ENCODE measurements around the gene CFAP92. TPM values are rescaled to one million over a fixed set of nuclear protein-coding genes. Genes with fewer than 3 reads are reported as not detected.
"Not testable (repeated sequence)": the region's sequence is repeated elsewhere in the genome, so short reads cannot be mapped to it uniquely, and the experiment has no call there.

Gene CFAP92
- total RNA-seq, 1 donor from 2014 or later, result 2.7 TPM

GRCh38 chr3:128884992-128885391 is 108.9 kb downstream of the CFAP92 start:
- H3K36me3 Mint-ChIP-seq (ENCODE audit: insufficient read depth), result peaks cover 12% of the 10 kb centered on the region

GRCh38 chr3:128882719-128883118 is 111.2 kb downstream of the CFAP92 start:
- TF ChIP-seq, protein P1, sequence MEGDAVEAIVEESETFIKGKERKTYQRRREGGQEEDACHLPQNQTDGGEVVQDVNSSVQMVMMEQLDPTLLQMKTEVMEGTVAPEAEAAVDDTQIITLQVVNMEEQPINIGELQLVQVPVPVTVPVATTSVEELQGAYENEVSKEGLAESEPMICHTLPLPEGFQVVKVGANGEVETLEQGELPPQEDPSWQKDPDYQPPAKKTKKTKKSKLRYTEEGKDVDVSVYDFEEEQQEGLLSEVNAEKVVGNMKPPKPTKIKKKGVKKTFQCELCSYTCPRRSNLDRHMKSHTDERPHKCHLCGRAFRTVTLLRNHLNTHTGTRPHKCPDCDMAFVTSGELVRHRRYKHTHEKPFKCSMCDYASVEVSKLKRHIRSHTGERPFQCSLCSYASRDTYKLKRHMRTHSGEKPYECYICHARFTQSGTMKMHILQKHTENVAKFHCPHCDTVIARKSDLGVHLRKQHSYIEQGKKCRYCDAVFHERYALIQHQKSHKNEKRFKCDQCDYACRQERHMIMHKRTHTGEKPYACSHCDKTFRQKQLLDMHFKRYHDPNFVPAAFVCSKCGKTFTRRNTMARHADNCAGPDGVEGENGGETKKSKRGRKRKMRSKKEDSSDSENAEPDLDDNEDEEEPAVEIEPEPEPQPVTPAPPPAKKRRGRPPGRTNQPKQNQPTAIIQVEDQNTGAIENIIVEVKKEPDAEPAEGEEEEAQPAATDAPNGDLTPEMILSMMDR (IDR thresholded peaks at IDR 0.05; ENCODE audit: unreplicated experiment), result no peak
- peaks cover 39% of the 10 kb centered on the region for H3K4me1 Mint-ChIP-seq (ENCODE audit: low read depth)
- H3K9me3 Mint-ChIP-seq (ENCODE audit: low read depth), result no peaks in the 10 kb centered on the region
- H3K4me3 Mint-ChIP-seq (ENCODE audit: low read depth), result no peak overlapping the region
- no peak for DNase-seq (ENCODE audit: low spot score, unreplicated experiment)
- no peak overlapping the region for H3K27ac Mint-ChIP-seq
- peaks cover 11% of the 10 kb centered on the region for H3K36me3 Mint-ChIP-seq (ENCODE audit: insufficient read depth)
- no peaks in the 10 kb centered on the region for H3K27me3 Mint-ChIP-seq

More at GRCh38 chr3:128884992-128885391, 108.9 kb downstream of the CFAP92 start:
- DNase-seq (ENCODE audit: low spot score, unreplicated experiment), result no peak
- Mint-ChIP-seq H3K27me3 (no peaks in the 10 kb centered on the region), H3K27ac (peak overlapping the region; percentile 57), H3K9me3 (ENCODE audit: low read depth) (no peaks in the 10 kb centered on the region), H3K4me3 (ENCODE audit: low read depth) (no peak overlapping the region), H3K4me1 (ENCODE audit: low read depth) (peaks cover 24% of the 10 kb centered on the region)
- TF ChIP-seq, protein P1 (IDR thresholded peaks at IDR 0.05; ENCODE audit: unreplicated experiment), result no peak

DNA sequence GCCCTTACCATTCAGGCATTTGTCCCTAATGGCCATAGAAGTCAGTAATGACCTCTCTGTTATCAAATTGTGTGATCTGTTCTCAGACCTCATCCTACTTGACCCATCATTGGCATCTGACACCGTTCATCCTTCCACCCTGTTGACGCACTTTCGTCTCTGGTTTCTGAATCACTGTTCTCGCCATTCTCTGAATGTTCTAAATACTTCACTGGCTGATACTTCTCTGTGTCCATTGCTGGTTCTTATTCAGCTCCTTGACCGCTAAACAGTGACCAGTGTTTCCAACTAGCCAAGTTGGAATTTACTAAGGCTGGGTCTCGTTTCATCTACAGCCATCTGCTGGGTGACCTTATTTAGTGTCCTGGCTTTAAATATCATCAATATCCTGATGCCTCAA is 112.3 kb downstream of the CFAP92 start:
- Mint-ChIP-seq H3K4me3 (ENCODE audit: low read depth) (peak overlapping the region; percentile 83), H3K27me3 (no peaks in the 10 kb centered on the region), H3K27ac (peak overlapping the region; percentile 39), H3K36me3 (ENCODE audit: insufficient read depth) (peaks cover 10% of the 10 kb centered on the region), H3K9me3 (ENCODE audit: low read depth) (no peaks in the 10 kb centered on the region), H3K4me1 (ENCODE audit: low read depth) (peaks cover 41% of the 10 kb centered on the region)
- no peak for DNase-seq (ENCODE audit: low spot score, unreplicated experiment)
- TF ChIP-seq, protein P1 (IDR thresholded peaks at IDR 0.05; ENCODE audit: unreplicated experiment), result no peak

- Mint-ChIP-seq H3K4me1 (ENCODE audit: low read depth) (peaks cover 41% of the 10 kb centered on the region), H3K27ac (peak overlapping the region; percentile 98), H3K4me3 (ENCODE audit: low read depth) (peak overlapping the region; percentile 83)
- not testable (repeated sequence) for H3K36me3 Mint-ChIP-seq (ENCODE audit: insufficient read depth); DNase-seq (ENCODE audit: low spot score, unreplicated experiment); H3K27me3 Mint-ChIP-seq; H3K9me3 Mint-ChIP-seq (ENCODE audit: low read depth)
Measured at GRCh38 chr3:128880455-128880854, 113.4 kb downstream of the CFAP92 start.

- Mint-ChIP-seq H3K4me1 (ENCODE audit: low read depth) (peaks cover 41% of the 10 kb centered on the region), H3K36me3 (ENCODE audit: insufficient read depth) (peaks cover 8% of the 10 kb centered on the region), H3K27ac (peak overlapping the region; percentile 98), H3K9me3 (ENCODE audit: low read depth) (no peaks in the 10 kb centered on the region), H3K4me3 (ENCODE audit: low read depth) (peak overlapping the region; percentile 83), H3K27me3 (peaks cover 2% of the 10 kb centered on the region)
- TF ChIP-seq, protein P1 (IDR thresholded peaks at IDR 0.05; ENCODE audit: unreplicated experiment), result no peak
- DNase-seq (ENCODE audit: low spot score, unreplicated experiment), result no peak
Measured at GRCh38 chr3:128879991-128880390, 113.9 kb downstream of the CFAP92 start.
